ENCODE results near the gene FMR1NB. TPM values are rescaled to one million over a fixed set of nuclear protein-coding genes. Genes with fewer than 3 reads are reported as not detected.

Gene FMR1NB
- total RNA-seq, 1 experiment from 2014 or later, result not detected

- Histone ChIP-seq H3K27ac (ENCODE audit: insufficient read length, low read depth, low read length) (no peak overlapping the region), H2AK5ac (ENCODE audit: insufficient read length, low read length) (no peak overlapping the region), H2BK120ac (ENCODE audit: low read depth, low read length, poor library complexity, severe bottlenecking) (no peak overlapping the region), H3K79me2 (ENCODE audit: insufficient read depth, low read length) (no peaks in the 10 kb centered on the region), H4K5ac (ENCODE audit: insufficient read length, low read depth, low read length) (no peak overlapping the region), H3K14ac (ENCODE audit: insufficient read depth, low read length) (no peak overlapping the region), H3K56ac (ENCODE audit: insufficient read length, low read depth, low read length) (no peak overlapping the region), H2AFZ (ENCODE audit: low read length) (no peak overlapping the region), H3T11ph (ENCODE audit: low read length) (no peak overlapping the region), H2BK15ac (ENCODE audit: low read depth, low read length) (no peak overlapping the region), H3K79me1 (ENCODE audit: insufficient read depth, low read depth, low read length, poor library complexity, severe bottlenecking) (no peaks in the 10 kb centered on the region), H3K23ac (ENCODE audit: insufficient read length, low read depth, low read length) (no peak overlapping the region), H4K91ac (ENCODE audit: insufficient read length, low read depth, low read length) (no peak overlapping the region), H4K8ac (replicated peaks; ENCODE audit: insufficient read length, low read depth, low read length) (no peak overlapping the region), H4K20me1 (ENCODE audit: control insufficient read depth, insufficient read depth, insufficient read length) (no peaks in the 10 kb centered on the region), H3K9ac (ENCODE audit: extremely low read depth, insufficient read length, low read length) (no peak overlapping the region), H3K9me3 (ENCODE audit: control insufficient read depth, low read depth, low read length) (peaks cover 34% of the 10 kb centered on the region), H3K4me2 (ENCODE audit: insufficient read depth, insufficient read length, low read length) (no peak overlapping the region), H2BK20ac (ENCODE audit: low read depth, low read length, poor library complexity, severe bottlenecking) (no peak overlapping the region), H3K18ac (ENCODE audit: insufficient read length, low read depth, low read length) (no peak overlapping the region), H3K4me1 (ENCODE audit: insufficient read depth, low read length) (no peaks in the 10 kb centered on the region), H3K4ac (ENCODE audit: low read depth, low read length) (no peak overlapping the region), H2BK12ac (ENCODE audit: insufficient read length, low read depth, low read length) (no peak overlapping the region), H3K27me3 (ENCODE audit: insufficient read depth, low read length) (no peaks in the 10 kb centered on the region), H2BK5ac (ENCODE audit: insufficient read length, low read length) (no peak overlapping the region), H3K23me2 (ENCODE audit: insufficient read length, low read depth, low read length, poor library complexity, severe bottlenecking) (no peaks in the 10 kb centered on the region)
- no peak for DNase-seq
- WGBS (ENCODE audit: extremely low coverage, insufficient read length, low lambda C conversion rate), result no CpG with 5 or more reads among the region's 2 CpGs
- H3K9me3 Mint-ChIP-seq, result peaks cover 60 to 70% of the 10 kb centered on the region in 2 experiments
- no peaks in the 10 kb centered on the region; a peak in 1 of 7 replicates for H3K36me3 Mint-ChIP-seq (ENCODE audit: insufficient read depth in 1 of 3, low read depth in 3 of 3)
- H3K4me1 Mint-ChIP-seq, result no peaks in the 10 kb centered on the region
- H3K27ac Mint-ChIP-seq, result no peak overlapping the region
- TF ChIP-seq, protein P1, sequence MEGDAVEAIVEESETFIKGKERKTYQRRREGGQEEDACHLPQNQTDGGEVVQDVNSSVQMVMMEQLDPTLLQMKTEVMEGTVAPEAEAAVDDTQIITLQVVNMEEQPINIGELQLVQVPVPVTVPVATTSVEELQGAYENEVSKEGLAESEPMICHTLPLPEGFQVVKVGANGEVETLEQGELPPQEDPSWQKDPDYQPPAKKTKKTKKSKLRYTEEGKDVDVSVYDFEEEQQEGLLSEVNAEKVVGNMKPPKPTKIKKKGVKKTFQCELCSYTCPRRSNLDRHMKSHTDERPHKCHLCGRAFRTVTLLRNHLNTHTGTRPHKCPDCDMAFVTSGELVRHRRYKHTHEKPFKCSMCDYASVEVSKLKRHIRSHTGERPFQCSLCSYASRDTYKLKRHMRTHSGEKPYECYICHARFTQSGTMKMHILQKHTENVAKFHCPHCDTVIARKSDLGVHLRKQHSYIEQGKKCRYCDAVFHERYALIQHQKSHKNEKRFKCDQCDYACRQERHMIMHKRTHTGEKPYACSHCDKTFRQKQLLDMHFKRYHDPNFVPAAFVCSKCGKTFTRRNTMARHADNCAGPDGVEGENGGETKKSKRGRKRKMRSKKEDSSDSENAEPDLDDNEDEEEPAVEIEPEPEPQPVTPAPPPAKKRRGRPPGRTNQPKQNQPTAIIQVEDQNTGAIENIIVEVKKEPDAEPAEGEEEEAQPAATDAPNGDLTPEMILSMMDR (conservative IDR thresholded peaks at IDR 0.05), result no peak
- H3K27me3 Mint-ChIP-seq (ENCODE audit: low read depth), result no peaks in the 10 kb centered on the region; the same call in 1 of the 2 replicates
- H3K4me3 Mint-ChIP-seq, result no peak overlapping the region
Measured at GRCh38 chrX:147960722-147961121, 20.4 kb upstream of the FMR1NB start.

Measured in H9 (cell line).